ENCODE measurements around the gene TCTA.
"Not testable (repeated sequence)": the region's sequence is repeated elsewhere in the genome, so short reads cannot be mapped to it uniquely, and the experiment has no call there.

The TCTA gene

GRCh38 chr3:49411968-49412631 is at the start of gene TCTA, which contains the start of gene RHOA:
TCTA (plus strand) TSS chr3:49412423; CDS start chr3:49412427, 4 bp downstream.
RHOA (minus strand) TSS chr3:49411976; CDS start chr3:49375589, 36,387 bp downstream.
- peak; percentile 98 for DNase-seq (ENCODE audit: low read depth)

GRCh38 chr3:49362561-49362960 is 49.7 kb upstream of the TCTA start:
- no peak for DNase-seq (ENCODE audit: low read depth)

GRCh38 chr3:49370585-49371290 is 41.5 kb upstream of the TCTA start:
- no peak for DNase-seq (ENCODE audit: low read depth)

GRCh38 chr3:49371946-49372345 is 40.3 kb upstream of the TCTA start:
- no peak for DNase-seq (ENCODE audit: low read depth)

GRCh38 chr3:49377483-49377882 is 34.7 kb upstream of the TCTA start:
- peak; percentile 30 for DNase-seq (ENCODE audit: low read depth)

- DNase-seq (ENCODE audit: low read depth) = no peak
Measured at GRCh38 chr3:49378249-49378895, 33.9 kb upstream of the TCTA start.

GRCh38 chr3:49383387-49383786 is 28.8 kb upstream of the TCTA start:
- no peak for DNase-seq (ENCODE audit: low read depth)

- DNase-seq (ENCODE audit: low read depth) = no peak
Measured at GRCh38 chr3:49385617-49386016, 26.6 kb upstream of the TCTA start.

GRCh38 chr3:49386056-49386756 is 26.0 kb upstream of the TCTA start:
- DNase-seq (ENCODE audit: low read depth) = no peak

- DNase-seq (ENCODE audit: low read depth) = no peak
Measured at GRCh38 chr3:49387721-49388120, 24.5 kb upstream of the TCTA start.

- DNase-seq (ENCODE audit: low read depth) = no peak
Measured at GRCh38 chr3:49388289-49388820, 23.9 kb upstream of the TCTA start.

- DNase-seq (ENCODE audit: low read depth) = no peak
Measured at GRCh38 chr3:49389297-49389696, 22.9 kb upstream of the TCTA start.

- DNase-seq (ENCODE audit: low read depth) = not testable (repeated sequence)
Measured at GRCh38 chr3:49391310-49391709, 20.9 kb upstream of the TCTA start.

GRCh38 chr3:49397470-49397869 is 14.8 kb upstream of the TCTA start:
- DNase-seq (ENCODE audit: low read depth) = no peak

GRCh38 chr3:49399461-49399860 is 12.8 kb upstream of the TCTA start:
- no peak for DNase-seq (ENCODE audit: low read depth)

GRCh38 chr3:49401766-49402165 is 10.5 kb upstream of the TCTA start:
- no peak for DNase-seq (ENCODE audit: low read depth)

GRCh38 chr3:49403891-49404290 is 8.3 kb upstream of the TCTA start:
- DNase-seq (ENCODE audit: low read depth) = no peak

- not testable (repeated sequence) for DNase-seq (ENCODE audit: low read depth)
Measured at GRCh38 chr3:49405570-49405969, 6.7 kb upstream of the TCTA start.

GRCh38 chr3:49406571-49407565 is 5.4 kb upstream of the TCTA start:
- DNase-seq (ENCODE audit: low read depth) = no peak

GRCh38 chr3:49410066-49410845 is 2.0 kb upstream of the TCTA start:
- no peak for DNase-seq (ENCODE audit: low read depth)

Data from activated T-cell treated with anti-CD3 and anti-CD28 coated beads for 24 hours (primary cell).